T-cell (primary cell): ENCODE measurements around the gene B2M. TPM values are rescaled to one million over a fixed set of nuclear protein-coding genes. Genes with fewer than 3 reads are reported as not detected.
"Not testable (repeated sequence)": the region's sequence is repeated elsewhere in the genome, so short reads cannot be mapped to it uniquely, and the experiment has no call there.

Experiments
- ATAC-seq, 4 experiments: fragments of 200-7000 bp in 3 of 4; fragments of 150-1000 bp in 1 of 4; cut with Tn5 transposase; replicated peaks in 1 of 4; 1 replicate in 3 of 4; 2 replicates in 1 of 4; pipeline ENCODE4 v1.10.0; 2021; ENCODE audit warnings: moderate library complexity in 3 of 4, mild to moderate bottlenecking in 2 of 4, moderate number of reproducible peaks in 1 of 4
- CTCF ChIA-PET, 2 donors: fragments of 300-600 bp; sonication (Branson Sonifier 250); formaldehyde crosslinking; loops; one replicate each; lab custom pipeline; 2022; ENCODE audit warnings: antibody characterized with exemption in 2 of 2; lab: Charles Lee
- POLR2A ChIA-PET, 2 donors: fragments of 300-600 bp; sonication (Branson Sonifier 250); formaldehyde crosslinking; loops; one replicate each; lab custom pipeline; 2022; ENCODE audit warnings: antibody characterized with exemption in 2 of 2; lab: Charles Lee
- DNase-seq, 35 experiments: peaks; one replicate each; pipeline versions ENCODE4 v3.0.0 to v3.0.0-alpha.2; 2013 to 2023
- H3K27ac ChIP-seq: one replicate; pipeline ENCODE4 v1.5.1; 2013; ENCODE audit warnings: low read length
- H3K27me3 ChIP-seq, 2 experiments: replicated peaks in 1 of 2; 1 replicate in 1 of 2; 2 replicates in 1 of 2; pipeline versions ENCODE4 v1.6.1 to v1.7.0; 2013; ENCODE audit warnings: low read length in 1 of 2, mixed read lengths in 1 of 2; ENCODE audit not compliant: control insufficient read depth in 2 of 2, insufficient read depth in 2 of 2; ENCODE audit errors: extremely low read depth in 1 of 2
- H3K36me3 ChIP-seq, 2 donors: 1 replicate in 1 of 2; 2 replicates in 1 of 2; pipeline versions ENCODE4 v1.6.1 to v1.7.0; 2013; ENCODE audit warnings: low read length in 1 of 2; ENCODE audit not compliant: control insufficient read depth in 2 of 2, insufficient read depth in 1 of 2; ENCODE audit errors: extremely low read depth in 1 of 2
- H3K4me1 ChIP-seq, 2 experiments: 1 replicate in 1 of 2; 2 replicates in 1 of 2; pipeline versions ENCODE4 v1.6.1 to v1.7.0; 2013; ENCODE audit warnings: low read length in 2 of 2, mixed read lengths in 1 of 2; ENCODE audit not compliant: insufficient read depth in 2 of 2, control insufficient read depth in 1 of 2; ENCODE audit errors: extremely low read depth in 1 of 2
- H3K4me3 ChIP-seq, 2 donors: 1 replicate in 1 of 2; 2 replicates in 1 of 2; pipeline versions ENCODE4 v1.5.1 to v1.7.0; 2013; ENCODE audit warnings: mild to moderate bottlenecking in 2 of 2, low read length in 1 of 2, moderate library complexity in 1 of 2; ENCODE audit not compliant: control insufficient read depth in 1 of 2; ENCODE audit errors: extremely low read depth in 1 of 2
- H3K9me3 ChIP-seq: 2 replicates; pipeline ENCODE4 v1.7.0; 2013
- H3K27ac Mint-ChIP-seq, 2 donors: one replicate each; pipeline ENCODE4 v1.8.0; 2020 to 2021; ENCODE audit warnings: mild to moderate bottlenecking in 2 of 2, mixed read lengths in 2 of 2
- H3K27me3 Mint-ChIP-seq, 2 donors: one replicate each; pipeline ENCODE4 v1.8.0; 2021 to 2022; ENCODE audit warnings: mixed read lengths in 2 of 2
- H3K36me3 Mint-ChIP-seq: one replicate; pipeline ENCODE4 v1.8.0; 2021; ENCODE audit warnings: mixed read lengths
- H3K4me1 Mint-ChIP-seq, 3 donors: one replicate each; pipeline ENCODE4 v1.8.0; 2020 to 2022; ENCODE audit warnings: mixed read lengths in 3 of 3, mild to moderate bottlenecking in 1 of 3
- H3K4me3 Mint-ChIP-seq, 3 donors: one replicate each; pipeline ENCODE4 v1.8.0; 2020 to 2022; ENCODE audit warnings: mild to moderate bottlenecking in 3 of 3, mixed read lengths in 3 of 3, moderate library complexity in 3 of 3
- H3K9me3 Mint-ChIP-seq, 3 donors: one replicate each; pipeline ENCODE4 v1.8.0; 2020 to 2022; ENCODE audit warnings: mixed read lengths in 3 of 3
- WGBS: methylation state at CpG from one replicate; pipeline ENCODE4 v1.1.5; 2013; ENCODE audit warnings: missing lambda C conversion rate; ENCODE audit not compliant: insufficient coverage; 5-methylcytosine and 5-hydroxymethylcytosine counted together
- total RNA-seq, 35 experiments: library from RNA in 6 of 35; stranded (reverse) in 6 of 35; fragments of 120-200 nt in 1 of 35; gene quantifications; one replicate each; pipeline versions ENCODE4 v1.2.1 to v1.2.4 and lab custom pipeline; 2013 to 2026

The B2M gene
- total RNA-seq, 5 donors from 2014 or later (not counting 1 experiment from before 2014, with no cell fraction given): 5,457 to 6,662 (median 6,121) TPM

GRCh38 chr15:44700676-44701075, 10.6 kb upstream of the B2M start:
- H3K36me3 Mint-ChIP-seq: peaks cover 16% of the 10 kb centered on the region

GRCh38 chr15:44705986-44706385, 5.3 kb upstream of the B2M start:
- POLR2A ChIA-PET: no interaction called here
- WGBS: 100% methylated on average over 1 of the region's 1 CpG
- Mint-ChIP-seq H3K4me1 (peaks cover 32 to 41% (median 36%) of the 10 kb centered on the region in 3 donors), H3K36me3 (peaks cover 32% of the 10 kb centered on the region), H3K27ac (no peak overlapping the region), H3K4me3 (no peak overlapping the region), H3K9me3 (peaks cover under 1 to 24% (median 5%) of the 10 kb centered on the region in 3 donors), H3K27me3 (no peaks in the 10 kb centered on the region)
- CTCF ChIA-PET: interaction anchor here in 1 of 2 donors (1.4 to 1.5 kb wide), 2 partner anchors 14 to 42 kb away, joined by 4 read pairs; no protein-coding TSS in a partner anchor
- Histone ChIP-seq H3K9me3 (peaks cover 3% of the 10 kb centered on the region), H3K4me1 (peaks cover 6 to 14% of the 10 kb centered on the region in 2 experiments), H3K27me3 (no peaks in the 10 kb centered on the region), H3K36me3 (peaks cover 0 to 10% of the 10 kb centered on the region in 2 donors), H3K4me3 (no peak overlapping the region), H3K27ac (no peak overlapping the region)
- no peak for ATAC-seq
- DNase-seq: no peak

More at GRCh38 chr15:44700676-44701075, 10.6 kb upstream of the B2M start:
- CTCF ChIA-PET, H3K9me3 ChIP-seq, H3K4me3 ChIP-seq, H3K36me3 ChIP-seq, H3K4me1 ChIP-seq, H3K27ac ChIP-seq, H3K27me3 ChIP-seq, DNase-seq, H3K4me3 Mint-ChIP-seq, H3K27me3 Mint-ChIP-seq, H3K27ac Mint-ChIP-seq, ATAC-seq: not testable (repeated sequence)
- H3K4me1 Mint-ChIP-seq: peaks cover 11 to 30% (median 18%) of the 10 kb centered on the region in 3 donors
- POLR2A ChIA-PET: interaction anchor here in 1 of 2 donors (0.6 kb wide), 1 partner anchor 1525 kb away, joined by 6 read pairs; no protein-coding TSS in a partner anchor
- peaks cover 9 to 46% (median 11%) of the 10 kb centered on the region in 3 donors for H3K9me3 Mint-ChIP-seq

GRCh38 chr15:44706401-44706800, 4.9 kb upstream of the B2M start:
- H3K27ac ChIP-seq: no peak overlapping the region
- H3K36me3 Mint-ChIP-seq: peaks cover 32% of the 10 kb centered on the region
- H3K9me3 ChIP-seq: peaks cover 3% of the 10 kb centered on the region
- H3K9me3 Mint-ChIP-seq: peaks cover 0 to 24% (median 5%) of the 10 kb centered on the region in 3 donors
- 100% methylated on average over 1 of the region's 2 CpGs for WGBS
- ATAC-seq: no peak
- peaks cover 6 to 14% of the 10 kb centered on the region in 2 experiments for H3K4me1 ChIP-seq
- H3K4me3 ChIP-seq: no peak overlapping the region
- H3K27me3 Mint-ChIP-seq: no peaks in the 10 kb centered on the region
- ChIA-PET CTCF (interaction anchor here in 1 of 2 donors (0.5 to 1.5 kb wide), 2 partner anchors 14 to 138 kb away, joined by 3 to 4 read pairs; no protein-coding TSS in a partner anchor), POLR2A (no interaction called here)
- peaks cover 32 to 41% (median 40%) of the 10 kb centered on the region in 3 donors for H3K4me1 Mint-ChIP-seq
- no peaks in the 10 kb centered on the region for H3K27me3 ChIP-seq
- no peak overlapping the region for H3K27ac Mint-ChIP-seq
- no peak for DNase-seq
- no peak overlapping the region for H3K4me3 Mint-ChIP-seq
- peaks cover 0 to 10% of the 10 kb centered on the region in 2 donors for H3K36me3 ChIP-seq

GRCh38 chr15:44706946-44707636, 4.2 kb upstream of the B2M start:
- 100% methylated on average over 2 of the region's 2 CpGs for WGBS
- H3K4me3 ChIP-seq: no peak overlapping the region
- H3K27me3 ChIP-seq: no peaks in the 10 kb centered on the region
- no peak overlapping the region for H3K4me3 Mint-ChIP-seq
- no peak for ATAC-seq
- CTCF ChIA-PET: interaction anchor here (0.5 to 2.5 kb wide), 4 partner anchors 30 to 138 kb away, joined by 3 to 10 read pairs (median 6); partner anchors contain the start of gene SPG11 (in 1 of the 2)
- no peak for DNase-seq
- POLR2A ChIA-PET: interaction anchor here in 1 of 2 donors (0.6 kb wide), 1 partner anchor 9 kb away, joined by 3 read pairs; no protein-coding TSS in a partner anchor
- peak overlapping the region in 1 of 2 donors; percentile 16 for H3K27ac Mint-ChIP-seq
- peaks cover 6 to 14% of the 10 kb centered on the region in 2 experiments for H3K4me1 ChIP-seq
- peaks cover 3% of the 10 kb centered on the region for H3K9me3 ChIP-seq
- H3K36me3 ChIP-seq: peaks cover 1 to 10% of the 10 kb centered on the region in 2 donors
- peaks cover 30 to 42% (median 40%) of the 10 kb centered on the region in 3 donors for H3K4me1 Mint-ChIP-seq
- H3K9me3 Mint-ChIP-seq: peaks cover 0 to 19% (median under 1%) of the 10 kb centered on the region in 3 donors
- no peaks in the 10 kb centered on the region for H3K27me3 Mint-ChIP-seq
- H3K27ac ChIP-seq: no peak overlapping the region
- peaks cover 34% of the 10 kb centered on the region for H3K36me3 Mint-ChIP-seq

- Histone ChIP-seq H3K9me3 (no peaks in the 10 kb centered on the region), H3K27ac (peak overlapping the region; percentile 99), H3K4me1 (peaks cover 22 to 24% of the 10 kb centered on the region in 2 experiments), H3K27me3 (no peaks in the 10 kb centered on the region), H3K4me3 (peak overlapping the region; percentile 89 to 96), H3K36me3 (peaks cover 3 to 43% of the 10 kb centered on the region in 2 donors)
- Mint-ChIP-seq H3K9me3 (no peaks in the 10 kb centered on the region), H3K4me3 (peak overlapping the region; percentile 95 to 100 (median 98)), H3K27me3 (no peaks in the 10 kb centered on the region), H3K27ac (peak overlapping the region; percentile 100), H3K4me1 (peaks cover 38 to 73% (median 39%) of the 10 kb centered on the region in 3 donors), H3K36me3 (peaks cover 53% of the 10 kb centered on the region)
- ChIA-PET POLR2A (interaction anchor here (0.6 to 10.2 kb wide), 17 partner anchors 12 to 174 kb away, joined by 3 to 289 read pairs (median 7); partner anchors contain the start of genes SPG11 (in 2 of the 2), TRIM69 (in 2 of the 2) and EIF3J (in 1 of the 2)), CTCF (interaction anchor here (0.6 to 10.2 kb wide), 19 partner anchors 10 to 76 kb away, joined by 3 to 160 read pairs (median 4); partner anchors contain the start of genes TRIM69 (in 2 of the 2) and SPG11 (in 1 of the 2))
- peak; percentile 7 to 14 (median 12) for ATAC-seq
- WGBS: 0% methylated on average over 1 of the region's 11 CpGs
- peak in 18 of 35 experiments; percentile 19 to 77 (median 36) for DNase-seq
Observed at GRCh38 chr15:44710236-44711095, 851 bp upstream of the B2M start.
